Bone marrow (tissue), 2 donors: ENCODE results near the gene HAT1.
"Not testable (repeated sequence)": the region's sequence is repeated elsewhere in the genome, so short reads cannot be mapped to it uniquely, and the experiment has no call there.

ENCODE experiments used
- DNase-seq, 2 donors: peaks; one replicate each; lab custom pipeline; 2025; lab: John Stamatoyannopoulos, UW

Gene HAT1

GRCh38 chr2:171972329-171972982 lies 50.2 kb downstream of the HAT1 start:
- no peak for DNase-seq

- DNase-seq, result no peak
Measured at GRCh38 chr2:171979103-171979502, 56.8 kb downstream of the HAT1 start.

GRCh38 chr2:171983924-171984323 lies 61.7 kb downstream of the HAT1 start:
- not testable (repeated sequence) for DNase-seq

- DNase-seq, result no peak
Measured at GRCh38 chr2:171985076-171985475, 62.8 kb downstream of the HAT1 start.

GRCh38 chr2:171986778-171987177 lies 64.5 kb downstream of the HAT1 start:
- DNase-seq, result no peak

GRCh38 chr2:171991027-171991426 lies 68.8 kb downstream of the HAT1 start:
- no peak for DNase-seq

GRCh38 chr2:171995586-171995985 lies 73.3 kb downstream of the HAT1 start:
- DNase-seq, result no peak

GRCh38 chr2:171996021-171996420 lies 73.8 kb downstream of the HAT1 start:
- DNase-seq, result no peak

GRCh38 chr2:171997031-171997430 lies 74.8 kb downstream of the HAT1 start:
- not testable (repeated sequence) for DNase-seq

- no peak for DNase-seq
Measured at GRCh38 chr2:171999161-171999560, 76.9 kb downstream of the HAT1 start.

- DNase-seq, result peak; percentile 68 to 70
Measured at GRCh38 chr2:171999604-172000469, 77.6 kb downstream of the HAT1 start, which contains the start of gene METAP1D. TSS of gene METAP1D (plus strand) at chr2:171999953. CDS start at chr2:171999970, 17 bp downstream.

GRCh38 chr2:172000696-172001361 lies 78.6 kb downstream of the HAT1 start:
- no peak for DNase-seq

- no peak for DNase-seq
Measured at GRCh38 chr2:172007372-172007771, 85.1 kb downstream of the HAT1 start.

GRCh38 chr2:172009823-172010222 lies 87.6 kb downstream of the HAT1 start:
- no peak for DNase-seq

GRCh38 chr2:172011812-172012575 lies 89.7 kb downstream of the HAT1 start:
- no peak for DNase-seq

GRCh38 chr2:172012677-172013391 lies 90.6 kb downstream of the HAT1 start:
- DNase-seq, result no peak

- DNase-seq, result peak in 1 of 2 donors; percentile 16
Measured at GRCh38 chr2:172013396-172013795, 91.1 kb downstream of the HAT1 start.

- DNase-seq, result no peak
Measured at GRCh38 chr2:172021074-172021931, 99.0 kb downstream of the HAT1 start.

- DNase-seq, result no peak
Measured at GRCh38 chr2:172021955-172022354, 99.7 kb downstream of the HAT1 start.

GRCh38 chr2:172031536-172031935 lies 109.3 kb downstream of the HAT1 start:
- no peak for DNase-seq
